HG02970 (cell line): ENCODE results near the gene GJA10.
"Not testable (repeated sequence)": the region's sequence is repeated elsewhere in the genome, so short reads cannot be mapped to it uniquely, and the experiment has no call there.

Source experiments
- ATAC-seq: cut with Tn5 transposase; IDR thresholded peaks from one replicate; pipeline ENCODE4 v1.9.1; 2021; ENCODE audit warnings: mild to moderate bottlenecking, moderate library complexity, moderate number of reproducible peaks; ENCODE audit not compliant: unreplicated experiment, low FRiP score

Gene GJA10

GRCh38 chr6:89894169-89894568 lies at the start of gene GJA10:
TSS of gene GJA10 (plus strand) at chr6:89894469. CDS start at chr6:89894469, 0 bp downstream.
- no peak for ATAC-seq

GRCh38 chr6:89847513-89847912 lies 46.8 kb upstream of the GJA10 start:
- not testable (repeated sequence) for ATAC-seq

GRCh38 chr6:89853068-89853467 lies 41.2 kb upstream of the GJA10 start:
- no peak for ATAC-seq

- no peak for ATAC-seq
Measured at GRCh38 chr6:89858041-89858440, 36.2 kb upstream of the GJA10 start.

- no peak for ATAC-seq
Measured at GRCh38 chr6:89859744-89860143, 34.5 kb upstream of the GJA10 start.

- ATAC-seq: no peak
Measured at GRCh38 chr6:89862273-89862672, 32.0 kb upstream of the GJA10 start.

- ATAC-seq: no peak
Measured at GRCh38 chr6:89862698-89863097, 31.6 kb upstream of the GJA10 start.

GRCh38 chr6:89866024-89866678 lies 28.1 kb upstream of the GJA10 start:
- ATAC-seq: no peak

GRCh38 chr6:89873721-89874120 lies 20.5 kb upstream of the GJA10 start:
- no peak for ATAC-seq

GRCh38 chr6:89874438-89874837 lies 19.8 kb upstream of the GJA10 start:
- no peak for ATAC-seq

- ATAC-seq: no peak
Measured at GRCh38 chr6:89886378-89887120, 7.7 kb upstream of the GJA10 start.

GRCh38 chr6:89887452-89888137 lies 6.7 kb upstream of the GJA10 start:
- no peak for ATAC-seq

- ATAC-seq: no peak
Measured at GRCh38 chr6:89888138-89888514, 6.1 kb upstream of the GJA10 start.

GRCh38 chr6:89888871-89889270 lies 5.4 kb upstream of the GJA10 start:
- ATAC-seq: no peak

GRCh38 chr6:89890845-89891528 lies 3.3 kb upstream of the GJA10 start:
- ATAC-seq: not testable (repeated sequence)

GRCh38 chr6:89892577-89892976 lies 1.7 kb upstream of the GJA10 start:
- ATAC-seq: not testable (repeated sequence)

GRCh38 chr6:89895276-89895874 lies 1.1 kb downstream of the GJA10 start:
- ATAC-seq: no peak

- ATAC-seq: not testable (repeated sequence)
Measured at GRCh38 chr6:89910001-89910901, 16.0 kb downstream of the GJA10 start.

GRCh38 chr6:89910902-89911240 lies 16.6 kb downstream of the GJA10 start:
- no peak for ATAC-seq
